SK-N-SH (cell line): ENCODE measurements around the gene SETD3.

Source experiments
- EZH2phosphoT487 ChIP-seq: fragments of 200-600 bp; sonication (generic); IDR thresholded peaks from 2 replicates; pipeline ENCODE4 v1.6.1; 2017; ENCODE audit warnings: low read depth, mixed run types, mild to moderate bottlenecking, antibody characterized with exemption, moderate library complexity, borderline replicate concordance
- JUND ChIP-seq: IDR thresholded peaks from 2 replicates; pipeline ENCODE4 v1.4.0; 2012
- MXI1 ChIP-seq: IDR thresholded peaks from 2 replicates; pipeline ENCODE4 v1.6.1; 2012; ENCODE audit warnings: mild to moderate bottlenecking, low read depth, low read length, improper control_type of control experiment
- PBX3 ChIP-seq: IDR thresholded peaks from 2 replicates; pipeline ENCODE4; 2012
- RCOR1 ChIP-seq: fragments of 150-350 bp; IDR thresholded peaks from 2 replicates; pipeline ENCODE4 v1.6.1; 2017; ENCODE audit warnings: antibody characterized with exemption, low read length
- RFX5 ChIP-seq: IDR thresholded peaks from 2 replicates; pipeline ENCODE4 v1.6.1; 2012; ENCODE audit warnings: mild to moderate bottlenecking, improper control_type of control experiment, low read length
- TAF1 ChIP-seq: IDR thresholded peaks from 2 replicates; pipeline ENCODE4 v1.6.1; 2012; ENCODE audit warnings: low read depth, mild to moderate bottlenecking, low read length, moderate library complexity, borderline replicate concordance
- TF ChIP-seq, protein P1 (sequence below): fragments of 200-600 bp; sonication (generic); IDR thresholded peaks from 2 replicates; pipeline ENCODE4 v1.6.1; 2017; ENCODE audit warnings: antibody characterized with exemption, mild to moderate bottlenecking, moderate library complexity
- TF ChIP-seq, protein P2 (sequence below): IDR thresholded peaks from 2 replicates; pipeline ENCODE4 v1.4.0; 2012; ENCODE audit warnings: low read depth, borderline replicate concordance
- TF ChIP-seq, protein P3 (sequence below): fragments of 150-350 bp; IDR thresholded peaks from 2 replicates; pipeline ENCODE4 v1.6.1; 2017; ENCODE audit warnings: antibody characterized with exemption, low read length, low read depth, borderline replicate concordance

DNA sequence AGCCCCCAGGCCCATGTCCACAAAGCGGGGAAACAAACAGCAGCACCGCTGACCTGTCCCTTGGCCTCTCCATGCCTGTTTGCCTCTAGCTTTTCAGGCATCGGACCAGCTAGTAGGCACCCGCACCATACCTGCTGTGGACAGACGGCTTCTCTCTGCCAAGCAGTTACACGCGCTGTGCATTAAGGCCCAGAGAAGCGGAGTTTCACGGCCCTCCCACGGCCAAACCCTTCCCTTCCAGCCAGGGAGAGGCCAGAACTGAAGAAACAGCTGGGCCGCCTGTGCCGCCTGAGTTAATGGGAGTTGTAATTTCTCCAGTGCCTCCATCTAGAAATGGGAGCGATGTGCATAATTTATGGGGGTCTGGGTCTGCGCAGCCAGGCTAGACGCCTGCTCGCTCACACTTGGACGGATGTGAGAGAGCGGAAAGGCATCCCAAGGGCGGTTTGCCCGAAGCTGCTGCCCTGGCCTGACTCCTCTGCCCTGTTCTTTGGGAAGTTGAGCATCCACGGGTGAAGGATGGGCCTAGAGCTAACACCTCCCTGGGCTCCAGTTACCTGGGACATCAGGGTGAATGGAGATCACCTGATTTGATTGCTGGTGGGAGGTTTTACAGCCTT, 119.0 kb downstream of the SETD3 start:
- TF ChIP-seq PBX3, result no peak
- TF ChIP-seq, protein P1, sequence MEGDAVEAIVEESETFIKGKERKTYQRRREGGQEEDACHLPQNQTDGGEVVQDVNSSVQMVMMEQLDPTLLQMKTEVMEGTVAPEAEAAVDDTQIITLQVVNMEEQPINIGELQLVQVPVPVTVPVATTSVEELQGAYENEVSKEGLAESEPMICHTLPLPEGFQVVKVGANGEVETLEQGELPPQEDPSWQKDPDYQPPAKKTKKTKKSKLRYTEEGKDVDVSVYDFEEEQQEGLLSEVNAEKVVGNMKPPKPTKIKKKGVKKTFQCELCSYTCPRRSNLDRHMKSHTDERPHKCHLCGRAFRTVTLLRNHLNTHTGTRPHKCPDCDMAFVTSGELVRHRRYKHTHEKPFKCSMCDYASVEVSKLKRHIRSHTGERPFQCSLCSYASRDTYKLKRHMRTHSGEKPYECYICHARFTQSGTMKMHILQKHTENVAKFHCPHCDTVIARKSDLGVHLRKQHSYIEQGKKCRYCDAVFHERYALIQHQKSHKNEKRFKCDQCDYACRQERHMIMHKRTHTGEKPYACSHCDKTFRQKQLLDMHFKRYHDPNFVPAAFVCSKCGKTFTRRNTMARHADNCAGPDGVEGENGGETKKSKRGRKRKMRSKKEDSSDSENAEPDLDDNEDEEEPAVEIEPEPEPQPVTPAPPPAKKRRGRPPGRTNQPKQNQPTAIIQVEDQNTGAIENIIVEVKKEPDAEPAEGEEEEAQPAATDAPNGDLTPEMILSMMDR, result no peak
- no peak for TF ChIP-seq JUND
- no peak for TF ChIP-seq RFX5
- TF ChIP-seq, protein P2, sequence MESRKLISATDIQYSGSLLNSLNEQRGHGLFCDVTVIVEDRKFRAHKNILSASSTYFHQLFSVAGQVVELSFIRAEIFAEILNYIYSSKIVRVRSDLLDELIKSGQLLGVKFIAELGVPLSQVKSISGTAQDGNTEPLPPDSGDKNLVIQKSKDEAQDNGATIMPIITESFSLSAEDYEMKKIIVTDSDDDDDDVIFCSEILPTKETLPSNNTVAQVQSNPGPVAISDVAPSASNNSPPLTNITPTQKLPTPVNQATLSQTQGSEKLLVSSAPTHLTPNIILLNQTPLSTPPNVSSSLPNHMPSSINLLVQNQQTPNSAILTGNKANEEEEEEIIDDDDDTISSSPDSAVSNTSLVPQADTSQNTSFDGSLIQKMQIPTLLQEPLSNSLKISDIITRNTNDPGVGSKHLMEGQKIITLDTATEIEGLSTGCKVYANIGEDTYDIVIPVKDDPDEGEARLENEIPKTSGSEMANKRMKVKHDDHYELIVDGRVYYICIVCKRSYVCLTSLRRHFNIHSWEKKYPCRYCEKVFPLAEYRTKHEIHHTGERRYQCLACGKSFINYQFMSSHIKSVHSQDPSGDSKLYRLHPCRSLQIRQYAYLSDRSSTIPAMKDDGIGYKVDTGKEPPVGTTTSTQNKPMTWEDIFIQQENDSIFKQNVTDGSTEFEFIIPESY, result no peak
- no peak for TF ChIP-seq TAF1
- no peak for TF ChIP-seq MXI1
- TF ChIP-seq, protein P3, sequence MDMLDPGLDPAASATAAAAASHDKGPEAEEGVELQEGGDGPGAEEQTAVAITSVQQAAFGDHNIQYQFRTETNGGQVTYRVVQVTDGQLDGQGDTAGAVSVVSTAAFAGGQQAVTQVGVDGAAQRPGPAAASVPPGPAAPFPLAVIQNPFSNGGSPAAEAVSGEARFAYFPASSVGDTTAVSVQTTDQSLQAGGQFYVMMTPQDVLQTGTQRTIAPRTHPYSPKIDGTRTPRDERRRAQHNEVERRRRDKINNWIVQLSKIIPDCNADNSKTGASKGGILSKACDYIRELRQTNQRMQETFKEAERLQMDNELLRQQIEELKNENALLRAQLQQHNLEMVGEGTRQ, result no peak
- no peak for TF ChIP-seq EZH2phosphoT487
- no peak for TF ChIP-seq RCOR1
